Erythroblast (primary cell): ENCODE data around the gene RPS6KB2.

Experiments
- GATA1 ChIP-seq: IDR thresholded peaks from 2 replicates; pipeline ENCODE4 v1.6.1; 2011; ENCODE audit warnings: low read depth, mild to moderate bottlenecking, control low read depth, low read length, moderate library complexity
- POLR2A ChIP-seq: IDR thresholded peaks from 2 replicates; pipeline ENCODE4 v1.6.1; 2011; ENCODE audit warnings: mild to moderate bottlenecking, low read length

- TF ChIP-seq POLR2A (no peak), GATA1 (no peak)
Measured at GRCh38 chr11:67466367-67466766, 38.1 kb downstream of the RPS6KB2 start.
